H1 (cell line): ENCODE data around the gene CRYBG1. TPM values are rescaled to one million over a fixed set of nuclear protein-coding genes. Genes with fewer than 3 reads are reported as not detected.

Source experiments
- CTCF ChIA-PET: fragments of 300-600 bp; sonication (Branson Sonifier 250); formaldehyde crosslinking; loops from one replicate; lab custom pipeline; 2021; ENCODE audit not compliant: partially characterized antibody; lab: Charles Lee
- POLR2A ChIA-PET: fragments of 300-600 bp; sonication (Branson Sonifier 250); formaldehyde crosslinking; loops from one replicate; lab custom pipeline; 2021; ENCODE audit warnings: inconsistent platforms; ENCODE audit not compliant: partially characterized antibody; lab: Charles Lee
- DNase-seq, 2 experiments: peaks; one replicate each; pipeline versions ENCODE4 v3.0.0 to v3.0.0-alpha.2; 2010 to 2022; ENCODE audit warnings: low spot score in 2 of 2, low read depth in 1 of 2, mixed read lengths in 1 of 2
- FAIRE-seq: peaks from 2 replicates; lab custom pipeline; 2011; peaks lifted over from hg19 to GRCh38; lab: Jason Lieb, UNC
- H2AFZ ChIP-seq: 2 replicates; pipeline ENCODE4 v1.8.1; 2012; ENCODE audit warnings: low read length, inconsistent platforms
- H2AK5ac ChIP-seq: 2 replicates; pipeline ENCODE4 v1.6.1; 2013; ENCODE audit warnings: low read depth, low read length
- H2BK120ac ChIP-seq: replicated peaks from 2 replicates; pipeline ENCODE3; 2013; ENCODE audit warnings: low read depth, low read length, inconsistent platforms
- H2BK12ac ChIP-seq: 2 replicates; pipeline ENCODE4 v1.6.1; 2013; ENCODE audit warnings: low read depth, low read length
- H2BK15ac ChIP-seq: 2 replicates; pipeline ENCODE4 v1.6.1; 2013; ENCODE audit warnings: low read length
- H2BK20ac ChIP-seq: 2 replicates; pipeline ENCODE4 v1.6.1; 2013; ENCODE audit warnings: low read length
- H2BK5ac ChIP-seq: 2 replicates; pipeline ENCODE4 v1.6.1; 2013; ENCODE audit warnings: low read depth, low read length
- H3K14ac ChIP-seq: 2 replicates; pipeline ENCODE4 v1.6.1; 2013; ENCODE audit warnings: inconsistent platforms; ENCODE audit not compliant: insufficient read length
- H3K18ac ChIP-seq: 2 replicates; pipeline ENCODE4 v1.6.1; 2013; ENCODE audit warnings: low read length; ENCODE audit errors: extremely low read depth
- H3K23ac ChIP-seq: 2 replicates; pipeline ENCODE4 v1.6.1; 2013; ENCODE audit warnings: inconsistent platforms; ENCODE audit not compliant: insufficient read length
- H3K23me2 ChIP-seq: 2 replicates; pipeline ENCODE4 v1.6.1; 2013; ENCODE audit warnings: low read depth, low read length
- H3K27ac ChIP-seq: 2 replicates; pipeline ENCODE4 v1.6.1; 2011; ENCODE audit warnings: low read depth, low read length, inconsistent platforms
- H3K27me3 ChIP-seq, 4 experiments: replicated peaks in 1 of 4; 1 replicate in 1 of 4; 2 replicates in 3 of 4; pipeline versions ENCODE4 v1.6.1 to v1.8.1; 2011 to 2013; ENCODE audit warnings: low read length in 3 of 4, mild to moderate bottlenecking in 3 of 4, inconsistent platforms in 2 of 4, mixed read lengths in 2 of 4, moderate library complexity in 1 of 4; ENCODE audit not compliant: control insufficient read depth in 3 of 4, insufficient read depth in 3 of 4; ENCODE audit errors: extremely low read depth in 1 of 4
- H3K36me3 ChIP-seq, 4 experiments: 2 replicates each; pipeline versions ENCODE4 v1.6.1 to v1.8.1; 2011 to 2013; ENCODE audit warnings: mild to moderate bottlenecking in 4 of 4, low read length in 3 of 4, moderate library complexity in 2 of 4, control low read depth in 1 of 4, inconsistent platforms in 1 of 4; ENCODE audit not compliant: insufficient read depth in 4 of 4, control insufficient read depth in 2 of 4
- H3K4ac ChIP-seq: replicated peaks from 2 replicates; pipeline ENCODE3; 2013; ENCODE audit warnings: low read length, low read depth, mixed read lengths, inconsistent platforms; ENCODE audit not compliant: insufficient read length
- H3K4me1 ChIP-seq, 4 experiments: replicated peaks in 1 of 4; 1 replicate in 1 of 4; 2 replicates in 3 of 4; pipeline versions ENCODE4 v1.6.1 to v1.8.1; 2011 to 2013; ENCODE audit warnings: low read length in 3 of 4, inconsistent platforms in 2 of 4, mixed read lengths in 1 of 4; ENCODE audit not compliant: insufficient read depth in 4 of 4, control insufficient read depth in 3 of 4
- H3K4me2 ChIP-seq, 2 experiments: 2 replicates each; pipeline versions ENCODE4 v1.6.1 to v1.8.1; 2011 to 2013; ENCODE audit warnings: low read depth in 2 of 2, low read length in 2 of 2, control low read depth in 1 of 2, inconsistent platforms in 1 of 2, mild to moderate bottlenecking in 1 of 2; ENCODE audit not compliant: insufficient read depth in 1 of 2
- H3K4me3 ChIP-seq, 4 experiments: fragments of 200-600, 300-600 bp in 1 of 4; sonication (generic), shearing (Covaris generic), sonication (Bioruptor Twin) in 1 of 4; 2 replicates each; pipeline versions ENCODE4 v1.5.1 to v1.8.1; 2011 to 2016; ENCODE audit warnings: low read length in 4 of 4, low read depth in 3 of 4, control low read depth in 2 of 4, inconsistent platforms in 2 of 4, mild to moderate bottlenecking in 2 of 4, mixed read lengths in 1 of 4, moderate library complexity in 1 of 4; ENCODE audit not compliant: insufficient read depth in 2 of 4; ENCODE audit errors: extremely low read depth in 1 of 4
- H3K56ac ChIP-seq: replicated peaks from 2 replicates; pipeline ENCODE3; 2013; ENCODE audit warnings: low read depth, mild to moderate bottlenecking, mixed read lengths, low read length, inconsistent platforms; ENCODE audit not compliant: insufficient read length
- H3K79me1 ChIP-seq: 2 replicates; pipeline ENCODE4 v1.6.1; 2013; ENCODE audit warnings: low read depth, low read length, control low read depth
- H3K79me2 ChIP-seq, 2 experiments: 2 replicates each; pipeline versions ENCODE4 v1.6.1 to v1.8.1; 2012 to 2013; ENCODE audit warnings: low read length in 2 of 2, mild to moderate bottlenecking in 2 of 2, inconsistent platforms in 1 of 2; ENCODE audit not compliant: insufficient read depth in 2 of 2, control insufficient read depth in 1 of 2
- H3K9ac ChIP-seq, 4 experiments: replicated peaks in 1 of 4; 1 replicate in 1 of 4; 2 replicates in 3 of 4; pipeline versions ENCODE4 v1.6.1 to v1.8.1; 2011 to 2013; ENCODE audit warnings: low read depth in 3 of 4, low read length in 3 of 4, control low read depth in 2 of 4, mild to moderate bottlenecking in 2 of 4, moderate library complexity in 2 of 4, inconsistent platforms in 1 of 4; ENCODE audit errors: extremely low read depth in 1 of 4
- H3K9me3 ChIP-seq, 2 experiments: 2 replicates each; pipeline versions ENCODE4 v1.6.1 to v1.8.1; 2012 to 2013; ENCODE audit warnings: mild to moderate bottlenecking in 2 of 2, moderate library complexity in 2 of 2, control low read depth in 1 of 2, inconsistent platforms in 1 of 2, low read depth in 1 of 2, low read length in 1 of 2, mixed read lengths in 1 of 2; ENCODE audit not compliant: insufficient read depth in 2 of 2
- H4K20me1 ChIP-seq, 2 experiments: replicated peaks in 1 of 2; 2 replicates each; pipeline versions ENCODE3 to v1.8.1; 2011 to 2013; ENCODE audit warnings: inconsistent platforms in 2 of 2, low read length in 2 of 2, mild to moderate bottlenecking in 1 of 2; ENCODE audit not compliant: insufficient read depth in 2 of 2, control insufficient read depth in 1 of 2
- H4K5ac ChIP-seq: 2 replicates; pipeline ENCODE4 v1.6.1; 2013; ENCODE audit warnings: low read length, low read depth, mixed read lengths, inconsistent platforms; ENCODE audit not compliant: insufficient read length
- H4K8ac ChIP-seq: 2 replicates; pipeline ENCODE4 v1.8.0; 2013; ENCODE audit warnings: mild to moderate bottlenecking, moderate library complexity, low read length, inconsistent platforms; ENCODE audit not compliant: insufficient read depth; ENCODE audit errors: extremely low read depth
- H4K91ac ChIP-seq: replicated peaks from 2 replicates; pipeline ENCODE3; 2013; ENCODE audit warnings: low read length, mixed read lengths, inconsistent platforms; ENCODE audit not compliant: insufficient read length
- RFX5 ChIP-seq: IDR thresholded peaks from 2 replicates; pipeline ENCODE4 v1.6.1; 2011; ENCODE audit warnings: low read depth, low read length, improper control_type of control experiment, borderline replicate concordance
- WGBS, 2 experiments: shearing (Covaris generic) in 1 of 2; methylation state at CpG; one replicate each; pipeline versions ENCODE4 v1.1.6 to v1.1.7; 2013 to 2015; ENCODE audit warnings: low lambda C conversion rate in 2 of 2, mixed read lengths in 2 of 2, inconsistent platforms in 1 of 2, low coverage in 1 of 2, missing lambda C conversion rate in 1 of 2; ENCODE audit not compliant: insufficient replicate concordance in 2 of 2, insufficient coverage in 1 of 2, insufficient read length in 1 of 2; ENCODE audit errors: extremely low coverage in 1 of 2, missing lambda C conversion rate in 1 of 2; 5-methylcytosine and 5-hydroxymethylcytosine counted together
- polyA plus RNA-seq, 7 experiments: library from polyadenylated mRNA; depleted of rRNA in 3 of 7; stranded (reverse) in 5 of 7; unstranded in 2 of 7; fragments of >200 nt in 5 of 7; fragments of 200-250 nt in 2 of 7; gene quantifications; 1 replicate in 5 of 7; 2 replicates in 1 of 7; 4 replicates in 1 of 7; pipeline versions ENCODE4 v1.2.1 to v1.2.3, GENCODE V29; 2011 to 2013; ENCODE audit warnings: missing spikeins in 2 of 7, mixed read lengths in 2 of 7
- total RNA-seq: library from RNA; stranded (reverse); fragmentation: NEBNext Ultra II Directional; extraction: Animal tissue kit (Norgen Biotek cat#: 25700); gene quantifications from 2 replicates; pipeline ENCODE4 v1.2.1, GENCODE V29; 2021

CRYBG1 gene
- total and polyA plus RNA-seq, 2 of the 8 experiments (the other 6 are each of a cell fraction or from before 2014, with no cell fraction given), result 2.2 to 11.6 TPM

GRCh38 chr6:106421496-106421895 is 61.0 kb downstream of the CRYBG1 start:
- Histone ChIP-seq H4K5ac (no peak overlapping the region), H3K4me1 (peaks cover 0 to 3% (median 0%) of the 10 kb centered on the region in 4 experiments; a peak in 1 of 7 replicates), H2AK5ac (no peak overlapping the region), H3K18ac (no peak overlapping the region), H3K79me1 (no peaks in the 10 kb centered on the region), H2BK20ac (no peak overlapping the region), H2BK12ac (no peak overlapping the region), H2AFZ (no peak overlapping the region), H4K91ac (no peak overlapping the region), H4K20me1 (no peaks in the 10 kb centered on the region), H3K4me3 (no peak overlapping the region), H2BK15ac (no peak overlapping the region), H3K27ac (no peak overlapping the region), H3K23me2 (no peaks in the 10 kb centered on the region), H2BK120ac (no peak overlapping the region), H3K36me3 (no peaks in the 10 kb centered on the region), H3K27me3 (no peaks in the 10 kb centered on the region), H2BK5ac (no peak overlapping the region), H3K56ac (no peak overlapping the region), H3K4me2 (no peak overlapping the region), H4K8ac (no peak overlapping the region), H3K9ac (no peak overlapping the region), H3K4ac (no peak overlapping the region), H3K9me3 (no peaks in the 10 kb centered on the region), H3K23ac (no peak overlapping the region), H3K79me2 (no peaks in the 10 kb centered on the region), H3K14ac (no peak overlapping the region)
- 95% methylated on average over 2 of the region's 2 CpGs; no CpG with 5 or more reads in 1 of the 2 experiments for WGBS, 2 experiments
- DNase-seq, result no peak
- POLR2A ChIA-PET, result interaction anchor here (0.6 kb wide), 1 partner anchor 796 kb away, joined by 3 read pairs; no protein-coding TSS in a partner anchor
- FAIRE-seq, result no peak
- TF ChIP-seq RFX5, result no peak
- CTCF ChIA-PET, result interaction anchor here (0.6 to 1.1 kb wide), 2 partner anchors 82 to 87 kb away, joined by 3 to 4 read pairs; no protein-coding TSS in a partner anchor
